NT2/D1 (cell line): ENCODE data around the gene CD47.

Experiments used
- SUZ12 ChIP-seq: IDR thresholded peaks from 2 replicates; pipeline ENCODE4 v1.6.1; 2011; ENCODE audit not compliant: insufficient read length, insufficient read depth; ENCODE audit errors: extremely low read depth
- YY1 ChIP-seq: IDR thresholded peaks from 2 replicates; pipeline ENCODE4 v1.6.1; 2011; ENCODE audit not compliant: insufficient read length, insufficient read depth

DNA sequence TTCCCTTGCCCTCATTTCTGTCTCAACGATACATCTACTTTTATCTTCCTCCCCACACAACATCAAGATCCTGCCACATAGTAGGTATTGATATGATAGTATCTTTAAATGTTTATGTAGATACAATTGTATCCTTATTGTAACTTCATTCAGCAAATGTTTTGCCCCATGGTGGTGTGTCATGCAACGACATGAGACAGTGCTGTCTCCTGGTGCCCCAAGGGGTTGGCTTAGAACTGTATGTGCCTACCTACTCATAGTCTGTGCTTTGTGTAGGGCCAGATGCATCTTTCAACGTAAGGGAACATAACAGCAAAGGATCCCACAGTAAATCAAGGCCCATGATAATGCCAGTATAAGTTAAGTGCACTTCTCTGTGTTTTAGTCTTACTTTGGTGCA is 2.8 kb upstream of the CD47 start:
- TF ChIP-seq SUZ12 (no peak), YY1 (no peak)
